ENCODE measurements around the gene GMPS. TPM values are rescaled to one million over a fixed set of nuclear protein-coding genes. Genes with fewer than 3 reads are reported as not detected.

The GMPS gene
- total and polyA plus RNA-seq, 9 of the 15 experiments (the other 6 are each of a cell fraction or from before 2014, with no cell fraction given) = 73.7 to 282 (median 156) TPM

DNA sequence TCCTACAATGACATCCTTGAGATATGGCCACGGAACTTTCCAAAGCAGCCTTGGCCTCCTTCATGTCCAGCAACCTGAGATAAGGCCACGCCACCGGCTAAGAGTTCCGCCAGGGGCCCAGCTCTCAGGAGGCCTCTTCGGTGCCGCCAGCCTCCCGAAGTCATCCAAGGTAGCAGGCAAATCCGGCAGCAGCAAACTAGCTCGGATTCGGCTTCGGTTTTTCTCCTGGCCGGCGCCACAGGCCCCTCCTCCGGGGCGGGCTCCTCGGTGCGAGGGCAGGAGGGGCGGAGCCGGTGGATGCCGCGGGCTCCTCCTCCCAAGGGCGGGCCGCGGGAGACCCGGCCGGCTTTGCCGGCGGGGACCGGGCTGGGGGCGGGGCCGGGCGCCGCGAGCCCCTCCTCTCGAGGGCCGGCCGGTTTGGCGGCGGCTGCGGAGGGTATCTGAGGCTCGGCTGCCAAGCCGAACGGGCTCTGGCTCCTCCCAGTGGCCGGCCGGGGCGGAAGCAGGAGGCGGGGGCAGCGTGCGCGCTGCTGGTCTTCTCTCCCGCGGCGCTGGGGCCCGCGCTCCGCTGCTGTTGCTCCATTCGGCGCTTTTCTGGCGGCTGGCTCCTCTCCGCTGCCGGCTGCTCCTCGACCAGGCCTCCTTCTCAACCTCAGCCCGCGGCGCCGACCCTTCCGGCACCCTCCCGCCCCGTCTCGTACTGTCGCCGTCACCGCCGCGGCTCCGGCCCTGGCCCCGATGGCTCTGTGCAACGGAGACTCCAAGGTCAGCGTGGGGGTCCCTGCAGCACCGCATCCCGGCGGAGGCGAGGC is at the start of gene GMPS (continued):
- TF ChIP-seq ZBTB33 (CRISPR knock-in tag; IDR thresholded peaks at IDR 0.05) (no peak), ARHGAP35 (IDR thresholded peaks at IDR 0.05; ENCODE audit: partially characterized antibody) (no peak), ZNF589 (CRISPR knock-in tag; IDR thresholded peaks at IDR 0.05; ENCODE audit: low read depth) (no peak), RBFOX2 (IDR thresholded peaks at IDR 0.05; ENCODE audit: low read depth, low read length) (peak; percentile 92), HNRNPUL1 (IDR thresholded peaks at IDR 0.05; ENCODE audit: low read length) (no peak), BRF1 (IDR thresholded peaks at IDR 0.05; ENCODE audit: borderline replicate concordance, extremely low read depth, insufficient read length) (no peak), MXD1 (CRISPR knock-in tag; IDR thresholded peaks at IDR 0.05; ENCODE audit: borderline replicate concordance, poor library complexity, severe bottlenecking) (peak; percentile 20), ZNF518B (CRISPR knock-in tag; IDR thresholded peaks at IDR 0.05) (no peak), ZNF699 (CRISPR knock-in tag; IDR thresholded peaks at IDR 0.05; ENCODE audit: insufficient replicate concordance) (no peak), ZFX (CRISPR knock-in tag; IDR thresholded peaks at IDR 0.05) (peak; percentile 78), ZNF695 (CRISPR knock-in tag; IDR thresholded peaks at IDR 0.05) (no peak), ZZZ3 (IDR thresholded peaks at IDR 0.05) (no peak), TCF3 (CRISPR knock-in tag; IDR thresholded peaks at IDR 0.05) (peak; percentile 6; the same call in 1 of the 2 replicates), ZNF24 (IDR thresholded peaks at IDR 0.05) (peak; percentile 38; the same call in 1 of the 2 replicates), SMARCA4 (IDR thresholded peaks at IDR 0.05) (0 out of 2 replicates have a peak, but pooled peaks have one; percentile 45), PYGO2 (tag; IDR thresholded peaks at IDR 0.05) (no peak), RFX1 (IDR thresholded peaks at IDR 0.05) (no peak), NFIX (CRISPR knock-in tag; IDR thresholded peaks at IDR 0.05; ENCODE audit: low read depth) (no peak), ZFPM2 (CRISPR knock-in tag; IDR thresholded peaks at IDR 0.05) (no peak), EP300 (IDR thresholded peaks at IDR 0.05; ENCODE audit: low read length) (no peak), PATZ1 (CRISPR knock-in tag; IDR thresholded peaks at IDR 0.05; ENCODE audit: borderline replicate concordance) (no peak)

All from K562 (cell line).